Mucosa of stomach (tissue), 1 donor: Measurements from ENCODE around the gene PEPD.

Experiments used
- H3K27me3 ChIP-seq: one replicate; pipeline ENCODE4 v1.7.0; 2013; ENCODE audit warnings: mild to moderate bottlenecking, low read length; ENCODE audit not compliant: control insufficient read depth, insufficient read depth
- H3K36me3 ChIP-seq: one replicate; pipeline ENCODE4 v1.7.0; 2013; ENCODE audit warnings: low read length; ENCODE audit not compliant: control insufficient read depth, insufficient read depth
- H3K4me1 ChIP-seq: one replicate; pipeline ENCODE4 v1.7.0; 2013; ENCODE audit warnings: mild to moderate bottlenecking, low read length; ENCODE audit not compliant: control insufficient read depth, insufficient read depth
- H3K4me3 ChIP-seq: one replicate; pipeline ENCODE4 v1.7.0; 2013; ENCODE audit warnings: low read length
- H3K9ac ChIP-seq: one replicate; pipeline ENCODE4 v1.7.0; 2013; ENCODE audit warnings: mild to moderate bottlenecking, low read length, moderate library complexity
- H3K9me3 ChIP-seq: one replicate; pipeline ENCODE4 v1.7.0; 2013; ENCODE audit warnings: mild to moderate bottlenecking, low read length, moderate library complexity; ENCODE audit not compliant: control insufficient read depth
- donor health status: Pancreatic carcinoma.

PEPD gene

GRCh38 chr19:33339016-33339984 is 182.3 kb downstream of the PEPD start:
- no peaks in the 10 kb centered on the region for H3K4me1 ChIP-seq
- H3K4me3 ChIP-seq: no peak overlapping the region
- H3K36me3 ChIP-seq: no peaks in the 10 kb centered on the region
- H3K9ac ChIP-seq: no peak overlapping the region
- no peaks in the 10 kb centered on the region for H3K27me3 ChIP-seq
- no peaks in the 10 kb centered on the region for H3K9me3 ChIP-seq
